D341Med (cell line): ENCODE data around the gene TEX264.
"Not testable (repeated sequence)": the region's sequence is repeated elsewhere in the genome, so short reads cannot be mapped to it uniquely, and the experiment has no call there.

Source experiments
- DNase-seq: peaks from one replicate; pipeline ENCODE4 v3.0.0; 2012; ENCODE audit warnings: low spot score

TEX264 gene

GRCh38 chr3:51716805-51717204, 45.8 kb downstream of the TEX264 start:
- DNase-seq = no peak

DNA sequence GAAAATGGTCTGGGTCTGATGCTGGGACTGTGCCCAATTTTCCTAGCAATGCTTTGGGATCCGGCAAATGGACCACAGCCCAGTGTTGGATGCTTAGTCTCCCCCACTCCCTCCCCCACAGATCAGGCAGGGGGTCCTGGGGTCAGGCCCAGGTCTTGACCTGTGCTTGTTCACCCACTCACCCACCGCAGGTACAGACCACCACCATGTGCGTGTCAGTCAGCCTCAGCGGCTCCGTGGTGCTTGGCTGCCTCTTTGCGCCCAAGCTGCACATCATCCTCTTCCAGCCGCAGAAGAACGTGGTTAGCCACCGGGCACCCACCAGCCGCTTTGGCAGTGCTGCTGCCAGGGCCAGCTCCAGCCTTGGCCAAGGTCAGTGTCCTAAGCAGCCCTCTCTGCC, 46.4 kb downstream of the TEX264 start:
- DNase-seq = peak; percentile 21

- peak; percentile 20 for DNase-seq
These were observed 46.9 kb downstream of the TEX264 start for GRCh38 chr3:51717947-51718346.

- peak; percentile 89 for DNase-seq
These were observed 47.7 kb downstream of the TEX264 start for GRCh38 chr3:51718547-51719409.

DNA sequence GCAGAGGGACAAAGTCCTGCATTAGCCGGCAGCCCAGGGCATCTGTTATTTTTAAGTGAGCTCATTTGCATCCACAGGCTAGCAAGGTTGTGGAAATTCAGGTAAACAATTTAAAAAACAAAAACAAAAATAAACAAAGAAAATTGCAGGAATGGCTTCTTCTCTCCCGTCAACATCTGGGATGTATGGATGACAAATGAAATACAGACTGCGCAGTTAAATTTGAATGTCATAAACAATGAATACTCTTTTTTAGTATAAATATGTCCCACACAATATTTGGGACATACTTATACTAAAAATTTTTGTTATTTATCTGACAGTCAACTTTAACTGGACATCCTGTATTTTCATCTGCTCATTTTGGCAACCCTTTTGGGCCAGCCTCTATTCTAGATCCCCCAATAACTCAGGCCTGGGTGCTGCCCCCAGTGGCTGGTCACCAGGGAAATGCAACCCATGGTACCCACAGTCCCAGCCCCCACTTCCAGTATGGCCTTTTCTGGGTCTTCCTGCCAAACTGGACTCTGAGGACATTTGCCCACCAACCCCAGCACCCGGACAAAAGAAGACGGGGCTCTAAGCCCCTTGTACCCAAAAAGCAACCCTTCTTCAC, 48.5 kb downstream of the TEX264 start:
- DNase-seq = peak; percentile 45

DNA sequence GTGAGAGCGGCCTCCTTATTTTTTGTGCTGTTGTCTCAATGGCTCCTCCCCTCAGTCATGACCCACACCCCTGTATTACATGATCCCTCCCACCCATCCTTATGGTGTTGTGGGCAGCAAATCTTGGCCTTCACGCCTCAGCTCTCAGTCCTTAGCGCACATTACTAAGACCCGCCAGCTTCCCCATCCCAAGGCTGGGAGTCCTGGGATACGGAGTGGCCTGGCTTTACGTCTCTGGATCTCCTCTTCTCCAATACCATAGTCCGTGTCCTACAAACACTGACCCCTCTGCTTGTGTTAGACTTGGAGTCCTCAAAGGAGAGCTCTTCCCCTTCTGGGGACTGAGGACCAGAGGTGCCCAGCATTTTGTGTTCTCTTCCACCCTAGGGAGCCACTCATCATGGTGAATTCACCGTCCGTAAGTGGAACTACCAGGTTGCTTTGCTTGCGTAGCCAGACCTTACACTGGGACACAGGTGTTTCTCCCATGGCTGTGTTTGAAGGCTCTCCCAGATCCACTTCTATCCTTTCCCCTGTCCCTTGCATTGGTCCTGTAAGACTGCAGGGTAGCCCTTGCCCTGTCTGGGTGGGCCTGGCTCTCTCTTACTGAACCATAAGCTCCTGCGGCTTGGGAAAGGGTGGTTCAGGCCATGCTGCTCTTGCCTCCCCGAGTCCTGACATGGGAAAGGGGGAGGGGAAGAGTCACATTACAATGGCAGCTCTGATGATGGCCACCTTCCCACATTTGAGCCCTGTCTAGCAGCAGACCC, 49.4 kb downstream of the TEX264 start:
- no peak for DNase-seq

GRCh38 chr3:51721062-51721745, 50.2 kb downstream of the TEX264 start:
- no peak for DNase-seq

GRCh38 chr3:51722362-51722761, 51.3 kb downstream of the TEX264 start:
- DNase-seq = no peak

- DNase-seq = no peak
These were observed 56.4 kb downstream of the TEX264 start for GRCh38 chr3:51727500-51727899.

- DNase-seq = no peak
These were observed 58.1 kb downstream of the TEX264 start for GRCh38 chr3:51729042-51729633.

DNA sequence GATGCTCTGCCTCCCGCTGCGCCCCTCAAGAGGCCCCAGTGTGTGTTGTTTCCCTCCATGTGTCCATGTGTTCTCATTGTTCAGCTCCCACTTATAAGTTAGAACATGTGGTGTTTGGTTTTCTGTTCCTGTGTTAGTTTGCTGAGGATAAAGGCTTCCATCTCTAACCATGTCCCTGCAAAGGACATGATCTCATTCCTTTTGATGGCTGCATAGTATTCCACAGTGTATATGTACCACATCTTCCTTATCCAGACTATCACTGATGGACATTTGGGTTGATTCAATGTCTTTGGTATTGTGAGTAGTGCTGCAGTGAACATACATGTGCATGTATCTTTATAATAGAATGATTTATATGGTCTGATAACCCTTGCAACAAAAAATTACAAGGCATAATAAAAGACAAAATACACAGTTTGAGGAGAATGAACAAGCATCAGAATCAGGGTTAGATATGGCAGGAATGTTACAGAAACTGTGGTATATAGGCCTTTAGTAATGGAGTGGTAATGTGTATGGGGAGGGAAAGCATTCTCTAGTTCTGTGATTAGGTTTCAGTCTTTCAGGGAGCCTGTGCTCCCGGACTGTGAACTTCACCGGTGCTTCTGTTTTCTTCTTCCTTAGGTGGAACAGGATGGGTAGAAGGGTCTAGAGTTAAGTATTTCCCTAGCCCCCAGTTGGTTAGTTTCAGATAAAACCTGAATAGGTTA, 63.0 kb downstream of the TEX264 start:
- DNase-seq = no peak

DNA sequence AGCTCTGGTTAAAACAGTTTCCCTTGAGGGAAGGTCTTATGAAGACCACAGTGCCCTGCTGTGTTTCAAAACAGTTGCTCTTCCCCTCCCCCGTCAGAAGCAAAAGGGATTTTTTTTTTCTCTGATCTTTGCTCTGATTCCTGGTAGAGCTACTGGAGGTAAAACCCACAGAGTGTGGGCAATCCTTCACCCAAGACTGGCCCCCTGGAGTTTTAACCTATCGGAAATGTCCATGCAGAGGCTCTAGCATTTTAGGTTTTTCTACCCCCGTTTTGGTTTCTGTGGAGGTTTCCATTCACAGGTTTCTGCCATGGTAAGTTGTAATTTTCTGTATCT, 63.5 kb downstream of the TEX264 start:
- no peak for DNase-seq

DNA sequence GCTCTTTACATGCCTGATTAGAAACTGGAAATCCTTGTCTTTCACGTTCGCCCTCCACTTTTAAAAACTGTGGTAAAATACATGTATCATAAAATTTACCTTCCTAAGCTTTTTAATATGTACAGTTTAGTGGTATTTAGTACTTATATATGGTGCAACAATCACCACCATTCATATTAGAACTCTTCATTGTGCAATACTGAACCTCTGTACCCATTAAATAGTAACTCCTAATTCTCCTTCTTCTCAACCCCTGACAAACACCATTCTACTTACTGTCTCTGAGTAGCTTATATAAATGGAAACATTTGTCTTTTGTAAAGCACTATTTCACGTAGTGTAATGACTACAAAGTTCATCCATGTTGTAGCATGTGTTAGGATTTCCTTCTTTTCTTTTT, 64.0 kb downstream of the TEX264 start:
- no peak for DNase-seq

GRCh38 chr3:51735950-51736349, 64.9 kb downstream of the TEX264 start:
- DNase-seq = no peak

GRCh38 chr3:51739110-51739509, 68.1 kb downstream of the TEX264 start:
- DNase-seq = no peak

- DNase-seq = not testable (repeated sequence)
These were observed 71.3 kb downstream of the TEX264 start for GRCh38 chr3:51742320-51742719.

DNA sequence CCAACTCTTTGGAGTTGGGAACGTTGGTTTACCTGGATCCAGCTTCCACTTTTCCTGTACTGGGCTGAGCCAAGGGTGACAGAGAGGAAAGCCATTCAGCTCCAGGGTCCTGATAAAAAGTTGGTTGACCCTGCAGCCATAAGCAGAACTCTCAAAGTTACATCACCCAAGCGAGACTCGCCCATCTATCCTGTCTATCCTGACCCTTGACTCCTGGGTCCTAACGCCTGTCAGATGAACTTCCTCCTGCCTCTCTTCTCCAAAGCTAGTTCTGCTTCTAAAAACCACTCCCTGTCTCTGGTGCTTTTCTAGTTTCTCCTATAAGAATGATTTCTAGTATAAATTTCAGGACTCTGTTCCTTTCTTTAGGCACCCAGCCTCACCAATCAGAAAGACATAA, 71.9 kb downstream of the TEX264 start:
- DNase-seq = not testable (repeated sequence)

DNA sequence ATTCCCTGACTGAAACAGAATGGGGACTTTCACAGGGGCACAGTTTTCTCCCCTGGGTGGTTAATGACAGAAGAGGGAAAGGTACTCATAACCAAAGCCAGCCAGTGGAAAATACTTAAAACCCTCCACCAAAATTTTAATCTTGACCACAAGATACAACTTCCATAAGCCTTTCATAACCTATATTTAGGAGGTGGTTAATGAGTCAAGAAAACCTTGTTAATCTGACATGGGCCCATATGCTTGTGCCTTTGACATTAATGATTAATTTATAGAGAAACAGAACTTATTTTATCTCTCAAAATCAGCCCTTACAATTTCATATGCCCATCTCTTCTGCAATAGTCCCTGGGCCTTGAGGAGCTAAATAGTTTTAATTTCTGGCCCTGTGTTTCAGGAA, 76.8 kb downstream of the TEX264 start:
- DNase-seq = no peak

- no peak for DNase-seq
These were observed 77.3 kb downstream of the TEX264 start for GRCh38 chr3:51748327-51748726.

- no peak for DNase-seq
These were observed 79.8 kb downstream of the TEX264 start for GRCh38 chr3:51750878-51751277.

GRCh38 chr3:51751287-51751686, 80.2 kb downstream of the TEX264 start:
- no peak for DNase-seq
